GM12891 (cell line): Measurements from ENCODE around the gene CNTNAP5.

Source experiments
- POLR2A ChIP-seq: IDR thresholded peaks from 2 replicates; pipeline ENCODE4 v1.6.1; 2011; ENCODE audit warnings: low read depth, low read length, control low read depth
- POLR2AphosphoS5 ChIP-seq: IDR thresholded peaks from 2 replicates; pipeline ENCODE4 v1.6.1; 2011; ENCODE audit warnings: low read depth, low read length, control low read depth
- SPI1 ChIP-seq: IDR thresholded peaks from 2 replicates; pipeline ENCODE4 v1.6.1; 2011; ENCODE audit warnings: low read depth, low read length, control low read depth
- TAF1 ChIP-seq: IDR thresholded peaks from 2 replicates; pipeline ENCODE4 v1.6.1; 2011; ENCODE audit warnings: low read depth, low read length, control low read depth

- TF ChIP-seq TAF1 (no peak), POLR2A (no peak), POLR2AphosphoS5 (no peak), SPI1 (no peak)
Observed at GRCh38 chr2:124663645-124663997, 638.5 kb downstream of the CNTNAP5 start.
